GM12865 (cell line): ENCODE measurements around the gene PDCD10.

ENCODE experiments used
- DNase-seq: peaks from one replicate; pipeline ENCODE4 v3.0.0; 2010; ENCODE audit warnings: low read depth
- H3K4me3 ChIP-seq: 2 replicates; pipeline ENCODE4 v1.5.1; 2011; ENCODE audit warnings: mild to moderate bottlenecking, low read depth, low read length, control low read depth
- TF ChIP-seq, protein P1 (sequence below): IDR thresholded peaks from 2 replicates; pipeline ENCODE4 v1.5.1; 2011; ENCODE audit warnings: low read length, control low read depth, low read depth, inconsistent platforms; ENCODE audit not compliant: insufficient read depth; ENCODE audit errors: missing control alignments

The PDCD10 gene

DNA sequence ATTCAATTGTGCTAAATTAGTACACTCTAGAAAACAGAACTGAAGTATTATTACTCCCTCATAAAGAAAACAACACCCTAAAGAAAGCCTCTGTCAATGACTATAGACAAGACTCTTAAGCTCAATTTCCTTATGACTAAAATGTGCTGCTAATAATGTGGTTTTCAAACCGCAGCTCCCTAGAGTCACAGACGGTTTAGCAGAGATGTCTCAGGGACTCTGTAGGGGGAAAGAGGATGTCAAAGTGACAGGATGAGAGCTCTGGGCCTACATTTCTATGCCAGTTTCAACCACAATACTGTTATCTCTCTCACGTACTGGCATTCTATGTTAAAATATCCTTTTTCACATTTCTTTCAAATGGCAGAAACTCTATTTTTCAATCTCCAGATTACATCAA, 43.3 kb downstream of the PDCD10 start:
- TF ChIP-seq, protein P1, sequence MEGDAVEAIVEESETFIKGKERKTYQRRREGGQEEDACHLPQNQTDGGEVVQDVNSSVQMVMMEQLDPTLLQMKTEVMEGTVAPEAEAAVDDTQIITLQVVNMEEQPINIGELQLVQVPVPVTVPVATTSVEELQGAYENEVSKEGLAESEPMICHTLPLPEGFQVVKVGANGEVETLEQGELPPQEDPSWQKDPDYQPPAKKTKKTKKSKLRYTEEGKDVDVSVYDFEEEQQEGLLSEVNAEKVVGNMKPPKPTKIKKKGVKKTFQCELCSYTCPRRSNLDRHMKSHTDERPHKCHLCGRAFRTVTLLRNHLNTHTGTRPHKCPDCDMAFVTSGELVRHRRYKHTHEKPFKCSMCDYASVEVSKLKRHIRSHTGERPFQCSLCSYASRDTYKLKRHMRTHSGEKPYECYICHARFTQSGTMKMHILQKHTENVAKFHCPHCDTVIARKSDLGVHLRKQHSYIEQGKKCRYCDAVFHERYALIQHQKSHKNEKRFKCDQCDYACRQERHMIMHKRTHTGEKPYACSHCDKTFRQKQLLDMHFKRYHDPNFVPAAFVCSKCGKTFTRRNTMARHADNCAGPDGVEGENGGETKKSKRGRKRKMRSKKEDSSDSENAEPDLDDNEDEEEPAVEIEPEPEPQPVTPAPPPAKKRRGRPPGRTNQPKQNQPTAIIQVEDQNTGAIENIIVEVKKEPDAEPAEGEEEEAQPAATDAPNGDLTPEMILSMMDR, result no peak
- peak; percentile 89 for DNase-seq
- no peak overlapping the region for H3K4me3 ChIP-seq

DNA sequence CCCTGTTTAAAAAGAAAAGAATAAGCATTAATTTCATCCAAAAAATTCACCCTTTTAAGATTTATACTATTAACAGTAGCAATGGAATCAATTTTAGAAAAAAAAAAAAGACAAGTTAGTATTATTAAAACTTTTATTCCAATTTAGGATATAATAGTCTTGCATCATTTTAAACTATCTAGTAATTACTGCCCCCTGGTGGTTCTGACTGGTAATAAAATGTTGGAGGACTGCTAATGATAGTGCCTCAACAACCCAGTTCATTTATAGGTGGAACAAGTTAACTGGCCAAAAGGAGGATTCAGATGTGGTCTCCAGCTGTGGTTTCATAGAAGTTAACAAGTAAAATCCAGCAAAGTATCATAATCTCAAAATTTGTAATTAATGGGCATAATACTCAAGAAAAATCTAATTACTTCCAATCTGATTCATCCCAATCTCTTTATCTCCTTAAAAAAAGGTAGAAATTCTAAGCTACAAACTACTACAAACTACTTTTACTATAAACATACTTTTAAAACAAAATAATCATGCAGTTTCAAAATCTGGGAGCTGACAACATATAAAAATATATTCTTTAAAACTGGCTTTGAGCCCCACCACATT, 50.2 kb downstream of the PDCD10 start:
- TF ChIP-seq, protein P1, result peak; percentile 50
- DNase-seq, result peak; percentile 73
- no peak overlapping the region for H3K4me3 ChIP-seq

- TF ChIP-seq, protein P1, result no peak
- DNase-seq, result no peak
- H3K4me3 ChIP-seq, result no peak overlapping the region
These were observed 55.2 kb downstream of the PDCD10 start for GRCh38 chr3:167679526-167679925.

- TF ChIP-seq, protein P1, result no peak
- DNase-seq, result no peak
- H3K4me3 ChIP-seq, result no peak overlapping the region
These were observed 58.8 kb downstream of the PDCD10 start for GRCh38 chr3:167675848-167676247.

DNA sequence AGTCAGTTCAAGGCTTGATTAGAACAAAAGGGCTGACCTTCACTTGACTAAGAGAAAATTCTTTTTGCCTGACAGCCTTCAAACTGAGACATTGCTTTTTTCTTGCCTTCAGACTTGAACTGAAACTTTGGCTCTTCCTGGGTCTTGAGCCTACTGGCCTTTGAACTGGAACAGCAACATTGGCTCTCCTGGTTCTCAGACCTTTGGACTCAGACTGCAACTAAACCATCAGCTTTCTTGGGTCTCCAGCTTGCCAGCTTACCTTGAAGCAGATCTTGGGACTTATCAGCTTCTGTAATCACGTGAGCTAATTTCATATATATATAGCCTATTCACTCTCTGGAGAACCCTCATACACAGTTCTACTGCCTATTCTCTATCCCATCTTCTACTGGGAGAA, 61.5 kb downstream of the PDCD10 start:
- TF ChIP-seq, protein P1, result no peak
- no peak for DNase-seq
- no peak overlapping the region for H3K4me3 ChIP-seq

DNA sequence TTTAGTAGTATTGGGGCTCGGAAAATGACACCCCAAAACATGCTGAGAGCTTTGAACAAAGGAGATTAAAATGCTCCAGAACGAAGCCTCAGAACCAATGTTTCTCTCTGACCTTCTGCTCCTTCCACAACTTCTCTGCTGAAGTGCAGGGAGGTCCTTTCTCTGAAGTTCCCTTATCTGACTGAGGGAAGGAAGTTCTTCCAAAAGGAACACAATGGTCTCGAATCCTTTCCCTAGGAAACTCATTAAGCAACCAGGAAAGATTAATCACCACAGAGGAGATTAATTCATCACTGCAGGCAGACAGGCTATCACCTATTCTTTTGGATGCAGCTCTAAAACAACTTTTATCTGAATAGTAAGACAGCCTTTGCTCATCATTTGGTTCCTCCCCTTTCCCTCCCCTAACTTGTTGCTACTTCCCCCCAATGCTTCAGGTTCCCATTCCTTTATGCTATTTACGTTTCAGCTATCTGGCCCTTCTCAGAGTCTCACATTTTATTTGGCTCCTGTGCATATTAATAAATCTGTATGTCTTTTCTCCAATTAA, 62.7 kb downstream of the PDCD10 start:
- no peak for DNase-seq
- H3K4me3 ChIP-seq, result no peak overlapping the region
- TF ChIP-seq, protein P1, result no peak

DNA sequence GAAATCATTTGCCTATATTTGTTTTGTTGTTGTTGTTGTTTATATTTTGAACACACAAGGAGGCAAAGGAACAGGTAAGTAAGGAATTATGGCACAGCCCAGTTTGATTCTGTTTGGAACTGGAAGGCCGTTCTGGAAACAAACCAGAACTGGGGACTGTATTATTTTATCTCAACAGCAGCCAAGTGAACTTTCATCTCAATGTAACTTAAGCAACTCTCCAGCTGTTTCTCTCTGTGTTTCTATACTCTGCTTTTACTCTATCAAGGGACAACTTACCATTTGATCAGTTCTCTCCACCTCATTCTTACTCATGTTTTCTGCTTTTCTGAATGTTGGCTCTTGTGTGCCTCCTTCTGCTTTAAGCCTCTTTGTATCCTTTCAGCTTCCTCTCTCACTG, 65.0 kb downstream of the PDCD10 start:
- DNase-seq, result no peak
- H3K4me3 ChIP-seq, result no peak overlapping the region
- TF ChIP-seq, protein P1, result no peak
